Dedifferentiated amniotic fluid mesenchymal stem cell (primary cell): ENCODE data around the gene ADGRG4.

ENCODE experiments used
- DNase-seq: peaks from one replicate; pipeline ENCODE4 v3.0.0-alpha.2; 2016; ENCODE audit errors: extremely low spot score

Gene ADGRG4

GRCh38 chrX:136292656-136293055 is 8.1 kb upstream of the ADGRG4 start:
- no peak for DNase-seq

DNA sequence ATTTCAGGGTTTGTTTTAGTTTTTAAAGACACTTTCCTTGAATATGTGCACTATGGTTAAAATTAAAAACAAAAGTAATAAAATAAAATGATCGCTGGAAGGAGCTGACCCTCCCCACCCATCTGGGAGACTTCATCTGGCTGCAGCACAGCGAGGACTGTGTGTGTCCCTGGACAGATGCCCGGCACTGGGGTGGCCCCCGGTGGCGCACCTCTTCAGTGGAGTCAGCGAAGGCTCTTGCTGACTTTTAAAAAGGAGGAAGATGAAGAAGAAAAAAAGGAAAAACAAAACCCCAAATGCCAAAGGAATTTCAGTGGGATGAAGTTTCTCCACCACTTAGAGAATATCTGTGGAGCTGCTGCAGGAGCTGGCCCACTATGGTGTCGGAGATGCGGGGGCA is 5.4 kb upstream of the ADGRG4 start:
- DNase-seq = no peak

DNA sequence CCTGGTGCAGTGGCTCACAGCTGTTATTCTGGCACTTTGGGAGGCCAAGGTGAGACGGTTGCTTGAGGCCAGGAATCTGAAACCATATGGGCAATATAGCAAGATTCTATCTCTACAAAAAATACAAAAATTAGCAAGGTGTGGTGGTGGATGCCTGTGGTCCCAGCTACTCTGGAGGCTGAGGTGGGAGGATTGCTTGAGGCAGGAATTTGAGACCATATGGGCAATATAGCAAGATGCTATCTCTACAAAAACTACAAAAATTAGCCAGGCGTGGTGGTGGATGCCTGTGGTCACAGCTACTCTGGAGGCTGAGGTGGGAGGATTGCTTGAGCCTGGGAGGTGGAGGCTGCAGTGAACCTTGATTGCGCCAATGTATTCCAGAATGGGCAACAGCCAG is 2.3 kb downstream of the ADGRG4 start:
- DNase-seq = no peak

DNA sequence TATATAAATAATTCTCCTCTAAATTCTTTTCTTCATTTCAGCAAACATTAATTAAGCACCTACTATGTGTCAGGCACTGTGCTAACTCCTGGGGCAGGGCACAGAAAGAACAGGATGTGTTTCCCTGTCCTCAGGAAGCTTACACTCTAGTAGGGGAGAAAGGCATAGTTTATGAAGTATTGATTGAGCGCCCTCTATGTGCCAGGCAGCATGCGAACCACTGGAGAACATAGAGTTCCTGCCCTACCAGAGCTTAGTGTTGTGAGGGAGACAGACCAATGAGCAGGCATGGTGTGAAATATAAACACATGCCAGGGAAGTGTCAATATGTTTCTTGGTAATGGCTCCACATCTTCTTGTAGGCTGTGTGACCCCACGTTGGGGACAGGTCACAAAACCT is 3.7 kb downstream of the ADGRG4 start:
- no peak for DNase-seq

- DNase-seq = no peak
These were observed 5.4 kb downstream of the ADGRG4 start for GRCh38 chrX:136306182-136306581.

- DNase-seq = no peak
These were observed 6.7 kb downstream of the ADGRG4 start for GRCh38 chrX:136307471-136307870.

GRCh38 chrX:136310411-136310810 is 9.6 kb downstream of the ADGRG4 start:
- no peak for DNase-seq

DNA sequence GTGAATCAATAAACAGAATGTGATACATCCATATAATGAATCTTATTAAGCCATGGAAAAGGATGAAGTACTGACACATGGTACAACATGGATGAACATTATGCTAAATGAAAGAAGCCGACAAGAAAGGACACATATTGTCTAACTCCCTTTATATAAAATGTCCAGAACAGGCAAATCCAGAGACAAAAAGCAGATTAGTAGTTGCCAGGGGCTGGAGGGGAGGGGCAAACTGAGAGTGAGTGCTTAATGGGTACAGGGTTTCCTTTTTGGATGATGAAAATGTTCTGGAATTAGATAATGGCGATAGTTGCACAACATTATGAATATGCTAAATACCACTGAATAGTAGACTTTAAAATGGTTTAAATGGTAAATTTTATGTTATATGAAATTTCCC is 17.4 kb downstream of the ADGRG4 start:
- DNase-seq = no peak

DNA sequence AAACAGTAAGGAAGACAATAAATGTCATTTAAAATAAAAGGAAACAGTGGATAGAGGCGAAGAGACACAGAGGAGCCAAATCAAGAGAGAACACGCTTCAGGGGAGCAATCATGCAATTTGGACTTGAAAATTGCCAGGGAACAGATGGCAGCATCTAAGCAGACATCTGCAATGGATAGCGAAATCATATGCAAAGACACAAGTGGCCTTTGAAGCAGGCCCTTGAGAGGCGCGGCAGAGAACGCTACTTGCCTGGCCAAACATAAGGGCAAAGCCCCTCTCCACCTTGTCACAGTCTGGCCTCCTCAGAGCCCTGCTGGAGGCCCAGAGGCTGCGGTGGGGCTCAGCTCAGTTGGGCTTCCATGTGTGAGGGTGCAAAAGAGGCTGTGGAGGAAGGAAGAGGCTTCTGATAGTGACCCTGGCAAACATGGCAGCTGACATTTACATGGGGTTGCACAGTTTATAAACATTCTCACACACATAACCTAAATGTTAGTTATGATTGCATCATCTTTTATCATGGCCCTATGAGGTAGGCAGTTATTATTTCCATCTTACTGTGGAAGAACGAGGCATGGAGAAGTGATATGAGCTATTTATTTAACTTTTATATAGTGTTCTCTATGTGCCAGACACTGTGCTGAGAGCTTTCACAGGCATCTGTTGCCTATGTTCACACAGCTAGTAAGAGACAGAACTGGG is 18.3 kb downstream of the ADGRG4 start:
- DNase-seq = no peak

- DNase-seq = no peak
These were observed 18.8 kb downstream of the ADGRG4 start for GRCh38 chrX:136319600-136319999.

DNA sequence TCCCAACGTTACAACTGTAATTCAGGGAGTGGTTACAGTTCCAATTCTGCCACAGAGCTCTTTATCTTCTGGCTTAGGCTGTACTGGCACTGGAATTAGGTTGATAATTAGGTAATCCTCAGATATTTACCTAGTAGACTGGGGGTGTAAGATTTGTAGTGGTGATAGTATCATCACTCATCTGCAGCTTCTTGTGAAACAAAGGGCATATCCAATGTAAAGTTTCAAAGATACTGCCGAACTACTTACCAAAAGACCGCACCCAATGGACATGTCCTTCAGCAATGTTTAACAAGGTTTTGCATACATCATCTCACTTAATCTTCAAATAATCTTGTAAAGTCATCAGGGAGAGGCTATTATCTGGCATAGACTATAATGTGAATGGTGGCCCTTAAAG is 20.8 kb downstream of the ADGRG4 start:
- DNase-seq = no peak

GRCh38 chrX:136322064-136322463 is 21.3 kb downstream of the ADGRG4 start:
- no peak for DNase-seq

- DNase-seq = no peak
These were observed 24.6 kb downstream of the ADGRG4 start for GRCh38 chrX:136325377-136325776.

- no peak for DNase-seq
These were observed 28.2 kb downstream of the ADGRG4 start for GRCh38 chrX:136328933-136329332.

GRCh38 chrX:136336623-136337022 is 35.9 kb downstream of the ADGRG4 start:
- DNase-seq = no peak

GRCh38 chrX:136339702-136340101 is 38.9 kb downstream of the ADGRG4 start:
- DNase-seq = no peak

DNA sequence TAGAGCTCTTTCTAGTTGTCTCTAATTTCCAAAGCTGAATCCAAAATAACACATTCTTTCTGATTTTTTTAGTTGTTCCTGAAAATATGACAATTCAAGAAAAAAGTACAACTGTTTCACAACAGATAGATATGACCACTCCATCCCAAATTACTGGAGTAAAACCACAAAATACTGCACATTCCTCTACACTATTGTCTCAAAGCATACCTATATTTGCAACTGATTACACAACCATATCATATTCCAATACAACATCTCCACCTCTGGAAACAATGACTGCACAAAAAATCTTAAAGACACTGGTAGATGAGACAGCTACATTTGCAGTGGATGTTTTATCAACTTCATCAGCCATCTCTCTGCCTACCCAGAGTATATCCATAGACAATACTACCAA is 43.6 kb downstream of the ADGRG4 start:
- DNase-seq = no peak

- DNase-seq = no peak
These were observed 45.7 kb downstream of the ADGRG4 start for GRCh38 chrX:136346506-136346905.

GRCh38 chrX:136347706-136348105 is 46.9 kb downstream of the ADGRG4 start:
- DNase-seq = no peak

- DNase-seq = no peak
These were observed 52.8 kb downstream of the ADGRG4 start for GRCh38 chrX:136353526-136354093.

DNA sequence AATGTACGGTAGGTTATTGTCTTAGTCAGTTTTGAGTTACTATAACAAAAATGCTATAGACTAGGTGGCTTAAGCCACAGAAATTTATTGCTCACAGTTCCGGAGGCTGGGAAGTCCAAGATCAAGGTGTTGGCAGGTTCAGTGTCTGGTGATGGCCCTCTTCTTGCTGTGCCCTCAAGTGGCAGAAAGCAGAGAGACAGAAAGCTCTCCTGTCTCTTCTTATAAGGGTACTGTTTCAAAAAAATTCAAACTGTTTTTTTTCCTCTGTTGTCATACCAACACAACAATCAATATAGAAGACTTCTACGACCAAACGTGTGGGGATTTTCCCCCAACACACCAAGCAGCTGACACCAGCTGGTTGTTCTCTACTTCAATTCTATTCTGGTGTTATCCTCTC is 53.4 kb downstream of the ADGRG4 start:
- DNase-seq = no peak

DNA sequence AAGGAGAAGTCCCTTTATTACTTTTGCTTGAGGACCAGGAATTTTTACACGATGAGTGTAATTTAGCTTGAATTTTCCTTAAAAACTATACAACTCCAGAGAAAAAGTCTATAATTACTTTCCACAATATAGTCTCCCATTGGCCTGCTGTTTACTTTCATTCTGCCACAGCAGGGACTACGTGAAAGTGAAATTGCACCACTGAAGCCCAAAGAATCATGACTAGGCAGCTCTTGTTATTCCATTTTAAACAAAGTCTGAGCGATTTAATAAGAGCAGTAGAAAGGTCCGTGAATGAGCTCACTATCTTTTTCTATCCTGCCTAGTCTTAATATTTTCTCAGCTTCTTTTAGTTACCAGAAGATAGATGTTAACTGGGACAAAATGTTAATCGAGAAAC is 68.6 kb downstream of the ADGRG4 start:
- no peak for DNase-seq

- no peak for DNase-seq
These were observed 76.0 kb downstream of the ADGRG4 start for GRCh38 chrX:136376713-136377112.
